ENCODE results near the gene CNTRL. TPM values are rescaled to one million over a fixed set of nuclear protein-coding genes. Genes with fewer than 3 reads are reported as not detected.

The CNTRL gene
- total and polyA plus RNA-seq, 2 experiments from 2014 or later: 3.4 to 7.9 TPM

DNA sequence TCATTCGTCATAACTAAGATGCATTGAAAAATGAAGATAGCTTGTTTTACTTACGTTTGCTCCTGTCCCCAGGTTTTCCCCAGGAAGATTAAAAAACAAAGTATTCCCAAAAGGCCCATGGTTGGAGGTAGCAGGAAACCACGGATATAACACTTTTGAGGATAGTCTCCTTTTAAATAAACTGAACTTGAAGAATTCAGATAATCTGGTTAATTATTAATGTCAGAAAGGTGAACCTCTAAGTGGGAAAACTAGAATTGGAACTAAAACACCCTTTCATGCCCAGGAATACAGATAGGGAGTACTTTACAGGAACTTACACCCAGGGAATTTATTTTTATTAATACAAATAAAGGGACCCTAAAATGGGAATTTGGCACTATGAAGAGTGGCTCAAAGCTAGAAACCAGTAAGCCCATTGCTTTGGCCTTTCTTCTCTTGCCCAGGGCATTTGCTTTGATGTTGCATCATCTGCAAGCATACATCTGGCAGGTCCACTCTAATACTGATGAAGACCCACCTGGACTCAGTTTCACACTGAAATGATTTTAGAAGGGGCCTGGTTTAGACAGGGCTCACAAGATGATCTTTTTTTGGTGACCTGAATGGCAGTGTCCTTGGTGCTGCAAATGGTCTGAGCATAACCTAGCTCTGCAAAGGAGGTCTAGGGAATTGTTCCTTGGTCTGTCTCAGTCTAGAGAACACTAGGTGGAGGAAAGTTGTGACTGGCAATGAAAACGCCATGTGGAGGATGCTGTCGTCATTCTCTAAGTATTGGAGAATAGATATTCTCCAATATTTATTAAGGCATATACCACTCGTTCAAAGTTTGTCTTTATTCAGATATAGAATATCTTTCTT, 24.4 kb upstream of the CNTRL start, which contains the start of gene C5:
C5 (minus strand) TSS at position 148 of the 861 bp plus-strand sequence; CDS start at position 119, 29 bp downstream.
- DNase-seq (ENCODE audit: low spot score): no peak

GRCh38 chr9:121053544-121053943, 21.2 kb upstream of the CNTRL start:
- H3K4me1 ChIP-seq (ENCODE audit: insufficient read depth): peaks cover 7% of the 10 kb centered on the region
- H3K9me2 ChIP-seq (replicated peaks; ENCODE audit: insufficient read depth): no peaks in the 10 kb centered on the region
- TF ChIP-seq EZH2phosphoT487 (IDR thresholded peaks at IDR 0.05; ENCODE audit: low read depth, severe bottlenecking, unreplicated experiment) (no peak), EZH2 (IDR thresholded peaks at IDR 0.05; ENCODE audit: borderline replicate concordance) (no peak)
- TF ChIP-seq, protein P1, sequence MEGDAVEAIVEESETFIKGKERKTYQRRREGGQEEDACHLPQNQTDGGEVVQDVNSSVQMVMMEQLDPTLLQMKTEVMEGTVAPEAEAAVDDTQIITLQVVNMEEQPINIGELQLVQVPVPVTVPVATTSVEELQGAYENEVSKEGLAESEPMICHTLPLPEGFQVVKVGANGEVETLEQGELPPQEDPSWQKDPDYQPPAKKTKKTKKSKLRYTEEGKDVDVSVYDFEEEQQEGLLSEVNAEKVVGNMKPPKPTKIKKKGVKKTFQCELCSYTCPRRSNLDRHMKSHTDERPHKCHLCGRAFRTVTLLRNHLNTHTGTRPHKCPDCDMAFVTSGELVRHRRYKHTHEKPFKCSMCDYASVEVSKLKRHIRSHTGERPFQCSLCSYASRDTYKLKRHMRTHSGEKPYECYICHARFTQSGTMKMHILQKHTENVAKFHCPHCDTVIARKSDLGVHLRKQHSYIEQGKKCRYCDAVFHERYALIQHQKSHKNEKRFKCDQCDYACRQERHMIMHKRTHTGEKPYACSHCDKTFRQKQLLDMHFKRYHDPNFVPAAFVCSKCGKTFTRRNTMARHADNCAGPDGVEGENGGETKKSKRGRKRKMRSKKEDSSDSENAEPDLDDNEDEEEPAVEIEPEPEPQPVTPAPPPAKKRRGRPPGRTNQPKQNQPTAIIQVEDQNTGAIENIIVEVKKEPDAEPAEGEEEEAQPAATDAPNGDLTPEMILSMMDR (IDR thresholded peaks at IDR 0.05; ENCODE audit: poor library complexity): no peak
- H3K79me2 ChIP-seq: peaks cover 5% of the 10 kb centered on the region
- no peaks in the 10 kb centered on the region for H3K27me3 ChIP-seq
- H2AFZ ChIP-seq: no peak overlapping the region
- DNase-seq (ENCODE audit: low spot score): peak; percentile 46
- peak overlapping the region; percentile 21 for H3K27ac ChIP-seq
- H3K4me2 ChIP-seq: peak overlapping the region; percentile 49
- WGBS (ENCODE audit: low lambda C conversion rate, missing lambda C conversion rate): 37% methylated on average over 4 of the region's 4 CpGs
- H3K4me3 ChIP-seq: no peak overlapping the region
- no peaks in the 10 kb centered on the region for H4K20me1 ChIP-seq (ENCODE audit: insufficient read depth, poor library complexity, severe bottlenecking)
- H3K9me3 ChIP-seq (ENCODE audit: low read depth): no peaks in the 10 kb centered on the region
- no peaks in the 10 kb centered on the region for H3K36me3 ChIP-seq (replicated peaks; ENCODE audit: insufficient read depth, low read depth)

More for the DNA sequence above, 24.4 kb upstream of the CNTRL start, which contains the start of gene C5:
- H3K9me2 ChIP-seq (replicated peaks; ENCODE audit: insufficient read depth): no peaks in the 10 kb centered on the region
- H2AFZ ChIP-seq: no peak within 1 kb of the TSS
- WGBS (ENCODE audit: low lambda C conversion rate, missing lambda C conversion rate): 64% methylated on average over 6 of the region's 6 CpGs
- no peaks in the 10 kb centered on the region for H3K36me3 ChIP-seq (replicated peaks; ENCODE audit: insufficient read depth, low read depth)
- H3K9me3 ChIP-seq (ENCODE audit: low read depth): no peaks in the 10 kb centered on the region
- H3K27ac ChIP-seq: peak within 1 kb of the TSS; percentile 5
- peaks cover 7% of the 10 kb centered on the region for H3K4me1 ChIP-seq (ENCODE audit: insufficient read depth)
- H3K79me2 ChIP-seq: peaks cover 13% of the 10 kb centered on the region
- peak within 1 kb of the TSS; percentile 67 for H3K4me2 ChIP-seq
- no peaks in the 10 kb centered on the region for H4K20me1 ChIP-seq (ENCODE audit: insufficient read depth, poor library complexity, severe bottlenecking)
- H3K4me3 ChIP-seq: peak within 1 kb of the TSS; percentile 26
- TF ChIP-seq EZH2phosphoT487 (IDR thresholded peaks at IDR 0.05; ENCODE audit: low read depth, severe bottlenecking, unreplicated experiment): no peak
- TF ChIP-seq, protein P1 (IDR thresholded peaks at IDR 0.05; ENCODE audit: poor library complexity): no peak
- TF ChIP-seq EZH2 (IDR thresholded peaks at IDR 0.05; ENCODE audit: borderline replicate concordance): no peak
- no peaks in the 10 kb centered on the region for H3K27me3 ChIP-seq

- no peak overlapping the region for H2AFZ ChIP-seq
- H3K36me3 ChIP-seq (replicated peaks; ENCODE audit: insufficient read depth, low read depth): no peaks in the 10 kb centered on the region
- no peaks in the 10 kb centered on the region for H3K9me3 ChIP-seq (ENCODE audit: low read depth)
- H3K4me3 ChIP-seq: no peak overlapping the region
- no peak for TF ChIP-seq EZH2 (IDR thresholded peaks at IDR 0.05; ENCODE audit: borderline replicate concordance)
- TF ChIP-seq, protein P1 (IDR thresholded peaks at IDR 0.05; ENCODE audit: poor library complexity): peak; percentile 9
- no peak for TF ChIP-seq EZH2phosphoT487 (IDR thresholded peaks at IDR 0.05; ENCODE audit: low read depth, severe bottlenecking, unreplicated experiment)
- no peaks in the 10 kb centered on the region for H3K27me3 ChIP-seq
- H3K9me2 ChIP-seq (replicated peaks; ENCODE audit: insufficient read depth): no peaks in the 10 kb centered on the region
- H4K20me1 ChIP-seq (ENCODE audit: insufficient read depth, poor library complexity, severe bottlenecking): no peaks in the 10 kb centered on the region
- H3K4me1 ChIP-seq (ENCODE audit: insufficient read depth): no peaks in the 10 kb centered on the region
- H3K27ac ChIP-seq: no peak overlapping the region
- peak; percentile 11 for DNase-seq (ENCODE audit: low spot score)
- no peaks in the 10 kb centered on the region for H3K79me2 ChIP-seq
- 92% methylated on average over 2 of the region's 2 CpGs for WGBS (ENCODE audit: low lambda C conversion rate, missing lambda C conversion rate)
- no peak overlapping the region for H3K4me2 ChIP-seq
Measured at GRCh38 chr9:121055642-121056143, 19.1 kb upstream of the CNTRL start.

Data from hepatocyte (in vitro differentiated cells).